Measurements from ENCODE around the gene SIRT3. TPM values are rescaled to one million over a fixed set of nuclear protein-coding genes. Genes with fewer than 3 reads are reported as not detected.

SIRT3 gene
- total RNA-seq, 1 donor from 2014 or later: 17.6 TPM

GRCh38 chr11:203945-204586 lies 32.1 kb downstream of the SIRT3 start:
- H3K4me1 ChIP-seq: peaks cover 37% of the 10 kb centered on the region
- H3K27ac ChIP-seq: no peak overlapping the region
- no peaks in the 10 kb centered on the region for H3K27me3 ChIP-seq (ENCODE audit: low read depth)
- no peak for TF ChIP-seq CTCF (IDR thresholded peaks at IDR 0.05)
- no peaks in the 10 kb centered on the region for H3K9me3 ChIP-seq
- peaks cover 45% of the 10 kb centered on the region for H3K36me3 ChIP-seq
- no peak overlapping the region for H3K4me3 ChIP-seq
- intact Hi-C loops (cut with DNase I): no loop called here
- no peak for DNase-seq
- no peak for ATAC-seq

- Histone ChIP-seq H3K4me3 (no peak overlapping the region), H3K36me3 (peaks cover 45% of the 10 kb centered on the region), H3K27me3 (ENCODE audit: low read depth) (no peaks in the 10 kb centered on the region), H3K27ac (no peak overlapping the region), H3K4me1 (peaks cover 37% of the 10 kb centered on the region), H3K9me3 (no peaks in the 10 kb centered on the region)
- no peak for TF ChIP-seq CTCF (IDR thresholded peaks at IDR 0.05)
- intact Hi-C loops (cut with DNase I): no loop called here
- DNase-seq (no peak), ATAC-seq (no peak)
These were observed 32.8 kb downstream of the SIRT3 start for GRCh38 chr11:203056-203944.

GRCh38 chr11:202490-202889 lies 33.7 kb downstream of the SIRT3 start:
- ATAC-seq (no peak), DNase-seq (peak; percentile 27)
- Histone ChIP-seq H3K27ac (no peak overlapping the region), H3K4me3 (no peak overlapping the region), H3K36me3 (peaks cover 45% of the 10 kb centered on the region), H3K4me1 (peaks cover 37% of the 10 kb centered on the region), H3K9me3 (no peaks in the 10 kb centered on the region), H3K27me3 (ENCODE audit: low read depth) (no peaks in the 10 kb centered on the region)
- intact Hi-C loops (cut with DNase I): no loop called here
- no peak for TF ChIP-seq CTCF (IDR thresholded peaks at IDR 0.05)

- Histone ChIP-seq H3K27me3 (ENCODE audit: low read depth) (no peaks in the 10 kb centered on the region), H3K4me3 (no peak overlapping the region), H3K9me3 (no peaks in the 10 kb centered on the region), H3K4me1 (peaks cover 37% of the 10 kb centered on the region), H3K27ac (no peak overlapping the region), H3K36me3 (peaks cover 45% of the 10 kb centered on the region)
- DNase-seq: peak; percentile 12
- ATAC-seq: no peak
- TF ChIP-seq CTCF (IDR thresholded peaks at IDR 0.05): no peak
- intact Hi-C loops (cut with DNase I): no loop called here
These were observed 34.2 kb downstream of the SIRT3 start for GRCh38 chr11:201966-202365.

- H3K27me3 ChIP-seq (ENCODE audit: low read depth): no peaks in the 10 kb centered on the region
- no peak overlapping the region for H3K27ac ChIP-seq
- ATAC-seq (no peak), DNase-seq (peak; percentile 40)
- TF ChIP-seq CTCF (IDR thresholded peaks at IDR 0.05): no peak
- peaks cover 40% of the 10 kb centered on the region for H3K36me3 ChIP-seq
- H3K4me3 ChIP-seq: no peak overlapping the region
- intact Hi-C loops (cut with DNase I): no loop called here
- H3K9me3 ChIP-seq: no peaks in the 10 kb centered on the region
- peaks cover 25% of the 10 kb centered on the region for H3K4me1 ChIP-seq
These were observed 35.7 kb downstream of the SIRT3 start for GRCh38 chr11:200224-201003.

All from lower lobe of right lung (tissue), 2 donors.